ENCODE data around the gene RP9.

The RP9 gene

GRCh38 chr7:33061282-33061937 lies 47.8 kb downstream of the RP9 start:
- DNase-seq = no peak

- DNase-seq = no peak
Observed at GRCh38 chr7:33059635-33060034, 49.6 kb downstream of the RP9 start.

GRCh38 chr7:33055158-33055557 lies 54.0 kb downstream of the RP9 start:
- DNase-seq = no peak

GRCh38 chr7:33054261-33054964 lies 54.8 kb downstream of the RP9 start:
- DNase-seq = no peak

GRCh38 chr7:33053721-33054120 lies 55.5 kb downstream of the RP9 start:
- DNase-seq = no peak

- DNase-seq = no peak
Observed at GRCh38 chr7:33050535-33051318, 58.5 kb downstream of the RP9 start.

- DNase-seq = no peak
Observed at GRCh38 chr7:33048704-33049103, 60.5 kb downstream of the RP9 start.

GRCh38 chr7:33048257-33048656 lies 60.9 kb downstream of the RP9 start:
- no peak for DNase-seq

GRCh38 chr7:33044986-33045385 lies 64.2 kb downstream of the RP9 start:
- no peak for DNase-seq
